Activated CD4-positive, alpha-beta T cell treated with anti-CD3 and anti-CD28 coated beads for 36 hours (primary cell): ENCODE results near the gene ITPR2. TPM values are rescaled to one million over a fixed set of nuclear protein-coding genes. Genes with fewer than 3 reads are reported as not detected.
"Not testable (repeated sequence)": the region's sequence is repeated elsewhere in the genome, so short reads cannot be mapped to it uniquely, and the experiment has no call there.

Experiments used
- ATAC-seq: fragments of 200-7000 bp; cut with Tn5 transposase; one replicate; pipeline ENCODE4 v1.10.0; 2021; ENCODE audit warnings: mild to moderate bottlenecking, moderate library complexity
- CTCF ChIA-PET: fragments of 350-600 bp; sonication (Branson Sonifier 250); formaldehyde crosslinking; loops from one replicate; lab custom pipeline; 2021; ENCODE audit warnings: antibody characterized with exemption; lab: Charles Lee
- POLR2A ChIA-PET: fragments of 350-600 bp; sonication (Branson Sonifier 250); formaldehyde crosslinking; loops from one replicate; lab custom pipeline; 2021; ENCODE audit warnings: antibody characterized with exemption, inconsistent platforms; lab: Charles Lee
- DNase-seq: peaks from one replicate; pipeline ENCODE4 v3.0.0-alpha.2; 2020
- H3K27ac Mint-ChIP-seq: one replicate; pipeline ENCODE4 v1.8.0; 2021; ENCODE audit warnings: mixed read lengths
- H3K27me3 Mint-ChIP-seq: one replicate; pipeline ENCODE4 v1.8.0; 2021; ENCODE audit warnings: mixed read lengths
- H3K36me3 Mint-ChIP-seq: one replicate; pipeline ENCODE4 v1.8.0; 2021; ENCODE audit warnings: low read depth, mixed read lengths
- H3K4me1 Mint-ChIP-seq: one replicate; pipeline ENCODE4 v1.8.0; 2021; ENCODE audit warnings: mixed read lengths
- H3K4me3 Mint-ChIP-seq: one replicate; pipeline ENCODE4 v1.8.0; 2021; ENCODE audit warnings: mild to moderate bottlenecking, moderate library complexity, mixed read lengths
- H3K9me3 Mint-ChIP-seq: one replicate; pipeline ENCODE4 v1.8.0; 2021; ENCODE audit warnings: low read depth, mixed read lengths
- intact Hi-C, 2 experiments: fragments of 100-400 bp; cut with DNase I in 1 of 2; cut with micrococcal nuclease in 1 of 2; formaldehyde crosslinking; loops; one replicate each; pipeline versions ENCODE4 v1.14.2 to v1.15.1; 2022 to 2024; cut with DNase I, micrococcal nuclease
- total RNA-seq, 2 experiments: library from RNA; stranded (reverse); gene quantifications; one replicate each; pipeline ENCODE4 v1.2.3, GENCODE V29; 2021

Gene ITPR2
- total RNA-seq, 2 experiments from 2014 or later = 27.3 to 28.6 TPM

DNA sequence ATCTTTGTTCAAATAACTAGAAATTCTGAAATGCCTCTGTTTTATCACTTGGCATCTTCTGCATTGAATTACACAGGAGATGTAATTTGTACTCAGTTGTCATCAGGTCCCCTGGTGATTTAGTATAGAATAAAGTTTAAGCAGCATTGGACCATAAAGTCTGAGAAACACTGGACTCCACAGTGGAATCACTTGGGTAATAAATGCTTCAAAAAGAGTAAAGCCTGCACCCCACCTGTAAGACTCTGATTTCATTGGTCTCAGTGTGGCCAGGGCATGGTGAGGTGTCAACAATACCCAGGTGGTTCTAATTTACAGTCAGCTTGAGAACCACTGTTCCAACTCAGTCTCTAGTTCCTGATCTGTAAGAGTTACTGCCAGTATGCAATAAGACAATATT is 148.9 kb downstream of the ITPR2 start:
- Mint-ChIP-seq H3K36me3 (peaks cover 46% of the 10 kb centered on the region), H3K27me3 (no peaks in the 10 kb centered on the region), H3K4me3 (no peak overlapping the region), H3K27ac (no peak overlapping the region), H3K4me1 (no peaks in the 10 kb centered on the region), H3K9me3 (no peaks in the 10 kb centered on the region)
- ChIA-PET CTCF (interaction anchor here (1.2 to 1.4 kb wide), 2 partner anchors 17 to 35 kb away, joined by 3 read pairs; no protein-coding TSS in a partner anchor), POLR2A (no interaction called here)
- no peak for DNase-seq
- intact Hi-C loops = no loop called here
- ATAC-seq = no peak

DNA sequence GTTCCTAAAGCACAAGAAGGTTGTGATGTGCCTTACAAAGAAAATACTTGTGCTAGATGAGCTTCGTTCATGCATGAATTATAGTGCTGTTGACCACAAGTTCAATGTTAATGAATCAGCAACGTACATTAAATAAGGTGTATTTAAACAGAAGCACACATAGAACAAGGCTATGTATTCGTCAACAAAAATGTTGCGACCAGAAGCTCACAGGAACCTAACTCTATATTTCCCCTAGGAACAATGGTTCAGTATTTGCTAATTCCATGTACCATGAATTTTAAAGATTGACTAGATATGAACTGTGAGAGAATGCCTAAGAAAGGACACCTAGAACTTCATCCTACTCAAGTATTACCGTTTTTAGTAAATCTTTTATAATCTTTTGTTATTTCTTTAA is 149.6 kb downstream of the ITPR2 start:
- H3K36me3 Mint-ChIP-seq = peaks cover 46% of the 10 kb centered on the region
- CTCF ChIA-PET = interaction anchor here (0.8 to 1.4 kb wide), 2 partner anchors 13 to 36 kb away, joined by 3 read pairs; no protein-coding TSS in a partner anchor
- DNase-seq = no peak
- no peaks in the 10 kb centered on the region for H3K27me3 Mint-ChIP-seq
- ATAC-seq = no peak
- intact Hi-C loops = no loop called here
- H3K4me1 Mint-ChIP-seq = no peaks in the 10 kb centered on the region
- H3K9me3 Mint-ChIP-seq = no peaks in the 10 kb centered on the region
- POLR2A ChIA-PET = no interaction called here
- no peak overlapping the region for H3K27ac Mint-ChIP-seq
- H3K4me3 Mint-ChIP-seq = no peak overlapping the region

DNA sequence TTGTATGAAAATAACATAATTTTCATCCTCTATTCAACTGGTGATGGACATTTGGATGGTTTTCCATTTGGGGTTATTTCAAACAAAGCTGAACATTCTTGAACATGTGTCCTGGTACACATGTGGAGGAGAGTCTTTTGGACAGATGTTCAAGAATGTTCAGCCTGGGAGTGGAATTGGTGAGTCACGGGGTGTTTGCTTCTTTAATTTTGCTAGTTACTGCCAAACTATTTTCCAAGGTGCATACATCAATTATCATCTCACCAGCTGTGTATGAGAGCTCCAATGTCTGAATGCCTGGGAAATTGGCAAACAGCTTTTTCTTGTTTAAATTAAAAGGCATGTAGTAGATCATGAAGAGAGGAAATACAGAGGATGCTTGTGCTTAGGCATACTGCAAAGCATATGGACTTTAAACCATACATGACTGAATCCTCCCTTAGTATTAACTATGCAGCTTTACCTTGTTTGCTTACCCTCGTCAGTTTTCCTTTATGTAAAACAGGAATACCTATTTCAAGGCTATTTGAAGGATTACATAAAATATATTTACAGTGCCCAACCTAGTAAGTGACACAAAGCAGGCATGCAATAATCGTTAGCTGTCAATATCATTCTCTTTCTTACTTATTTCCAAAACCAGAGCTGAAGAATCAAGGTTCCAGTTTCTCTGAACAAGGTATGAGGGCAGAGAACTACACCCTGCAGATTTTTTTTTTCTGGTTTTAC is 152.1 kb downstream of the ITPR2 start:
- peaks cover 44% of the 10 kb centered on the region for H3K36me3 Mint-ChIP-seq
- ATAC-seq (no peak), DNase-seq (no peak)
- H3K4me3 Mint-ChIP-seq = no peak overlapping the region
- ChIA-PET CTCF (interaction anchor here (0.6 to 1.1 kb wide), 2 partner anchors 12 to 21 kb away, joined by 4 read pairs; no protein-coding TSS in a partner anchor), POLR2A (no interaction called here)
- H3K27me3 Mint-ChIP-seq = no peaks in the 10 kb centered on the region
- H3K9me3 Mint-ChIP-seq = no peaks in the 10 kb centered on the region
- no peak overlapping the region for H3K27ac Mint-ChIP-seq
- intact Hi-C loops = no loop called here
- no peaks in the 10 kb centered on the region for H3K4me1 Mint-ChIP-seq

DNA sequence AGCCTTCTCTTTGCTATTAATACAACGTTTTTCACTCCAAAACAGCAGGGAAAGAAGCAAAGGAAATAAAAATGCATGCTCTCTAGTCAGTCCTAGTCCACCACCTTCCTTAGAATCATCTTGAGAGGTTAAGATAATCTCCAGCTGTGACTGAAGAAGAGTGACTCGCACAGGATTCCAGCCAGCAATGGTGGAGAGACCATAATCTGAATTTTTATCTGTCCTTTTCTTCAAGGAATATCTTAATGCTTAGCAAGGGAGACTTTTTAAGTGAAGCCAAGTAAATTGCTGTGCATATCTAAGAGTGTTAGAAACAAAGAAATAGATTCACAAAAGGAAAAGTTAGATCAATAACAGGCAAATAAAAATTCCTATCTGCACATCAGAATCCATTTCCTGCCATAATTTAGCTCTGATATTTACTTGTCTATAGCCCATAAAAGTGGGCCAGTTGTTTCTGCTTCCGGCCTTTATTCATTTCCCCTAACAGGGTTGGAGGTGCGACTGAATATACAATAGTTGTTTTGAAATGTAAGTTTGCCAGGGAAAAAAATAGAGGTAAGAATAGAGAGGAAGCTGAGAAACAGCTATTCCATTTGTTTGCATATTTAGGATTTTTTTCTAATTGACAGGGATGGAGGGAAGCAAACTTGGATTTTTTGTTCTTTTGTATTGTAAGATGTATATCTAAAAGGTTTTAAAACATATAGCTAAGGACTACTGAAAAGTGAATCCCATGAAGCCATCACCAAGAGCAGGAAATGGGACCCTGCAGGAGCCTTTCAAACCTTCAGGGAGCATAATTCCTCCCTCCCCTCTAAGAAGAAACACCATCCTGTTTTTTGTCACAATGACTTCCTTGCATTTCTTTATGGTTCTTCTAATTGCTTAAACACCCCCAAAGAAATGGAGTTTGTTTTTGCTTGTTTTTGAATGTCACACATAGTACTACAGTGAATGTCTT is 154.0 kb downstream of the ITPR2 start:
- Mint-ChIP-seq H3K36me3 (peaks cover 31% of the 10 kb centered on the region), H3K4me3 (no peak overlapping the region), H3K27ac (no peak overlapping the region), H3K9me3 (no peaks in the 10 kb centered on the region), H3K27me3 (no peaks in the 10 kb centered on the region), H3K4me1 (no peaks in the 10 kb centered on the region)
- ChIA-PET POLR2A (no interaction called here), CTCF (interaction anchor here (0.8 kb wide), 1 partner anchor 14 kb away, joined by 3 read pairs; no protein-coding TSS in a partner anchor)
- intact Hi-C loops = no loop called here
- no peak for ATAC-seq
- DNase-seq = no peak

DNA sequence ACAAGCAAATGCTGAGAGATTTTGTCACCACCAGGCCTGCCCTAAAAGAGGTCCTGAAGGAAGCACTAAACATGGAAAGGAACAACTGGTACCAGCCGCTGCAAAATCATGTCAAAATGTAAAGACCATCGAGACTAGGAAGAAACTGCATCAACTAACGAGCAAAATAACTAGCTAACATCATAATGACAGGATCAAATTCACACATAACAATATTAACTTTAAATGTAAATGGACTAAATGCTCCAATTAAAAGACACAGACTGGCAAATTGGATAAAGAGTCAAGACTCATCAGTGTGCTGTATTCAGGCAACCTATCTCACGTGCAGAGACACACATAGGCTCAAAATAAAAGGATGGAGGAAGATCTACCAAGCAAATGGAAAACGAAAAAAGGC is 161.5 kb downstream of the ITPR2 start:
- H3K9me3 Mint-ChIP-seq, intact Hi-C loops, DNase-seq, H3K4me1 Mint-ChIP-seq, H3K27ac Mint-ChIP-seq, H3K4me3 Mint-ChIP-seq, ATAC-seq, CTCF ChIA-PET, POLR2A ChIA-PET, H3K27me3 Mint-ChIP-seq: not testable (repeated sequence)
- peaks cover 22% of the 10 kb centered on the region for H3K36me3 Mint-ChIP-seq

DNA sequence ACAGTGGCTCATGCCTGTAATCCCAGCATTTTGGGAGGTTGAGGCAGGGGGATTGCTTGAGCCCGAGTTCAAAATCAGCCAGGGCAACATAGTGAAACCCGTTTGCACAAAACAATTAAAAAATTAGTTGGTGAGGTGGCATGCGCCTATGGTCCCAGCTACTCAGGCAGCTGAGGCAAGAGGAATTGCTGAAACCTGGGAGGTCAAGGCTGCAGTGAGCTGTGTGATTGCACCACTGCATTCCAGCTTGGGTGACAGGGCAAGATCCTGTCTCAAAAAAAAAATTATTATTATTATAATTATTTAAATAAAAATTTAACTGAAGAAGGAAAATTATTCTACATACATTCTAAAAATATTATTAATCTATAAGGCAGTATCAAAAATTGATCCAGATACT is 164.1 kb downstream of the ITPR2 start:
- POLR2A ChIA-PET = no interaction called here
- Mint-ChIP-seq H3K27ac (no peak overlapping the region), H3K4me1 (peaks cover 2% of the 10 kb centered on the region), H3K4me3 (no peak overlapping the region), H3K9me3 (peaks cover 3% of the 10 kb centered on the region), H3K36me3 (peaks cover 31% of the 10 kb centered on the region), H3K27me3 (no peaks in the 10 kb centered on the region)
- intact Hi-C loops = no loop called here
- ATAC-seq (no peak), DNase-seq (no peak)
- CTCF ChIA-PET = no interaction called here

DNA sequence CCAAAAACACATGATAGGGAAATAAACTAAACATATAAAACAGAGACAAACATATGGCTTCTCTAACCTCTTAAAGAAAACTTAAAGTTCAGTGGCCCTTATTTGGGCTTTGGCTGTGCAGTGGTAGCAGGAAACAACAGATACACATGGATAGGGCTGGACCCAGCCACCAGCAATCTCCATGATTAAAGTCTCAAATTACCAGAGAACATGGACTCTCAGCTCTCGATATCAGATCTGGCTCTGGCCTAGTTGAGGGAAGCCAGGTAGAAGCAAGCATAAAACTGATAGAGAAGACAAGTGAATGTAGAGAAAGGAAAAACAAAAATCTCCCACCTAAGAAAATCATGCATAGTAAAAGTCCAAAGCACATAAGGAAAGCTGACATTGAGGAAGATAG is 164.8 kb downstream of the ITPR2 start:
- no peak for DNase-seq
- ChIA-PET POLR2A (no interaction called here), CTCF (interaction anchor here (0.6 to 1.4 kb wide), 2 partner anchors 16 to 228 kb away, joined by 3 to 4 read pairs; no protein-coding TSS in a partner anchor)
- Mint-ChIP-seq H3K27ac (no peak overlapping the region), H3K4me1 (peaks cover 2% of the 10 kb centered on the region), H3K4me3 (no peak overlapping the region), H3K36me3 (peaks cover 36% of the 10 kb centered on the region), H3K9me3 (peaks cover 3% of the 10 kb centered on the region), H3K27me3 (no peaks in the 10 kb centered on the region)
- ATAC-seq = no peak
- intact Hi-C loops = no loop called here

DNA sequence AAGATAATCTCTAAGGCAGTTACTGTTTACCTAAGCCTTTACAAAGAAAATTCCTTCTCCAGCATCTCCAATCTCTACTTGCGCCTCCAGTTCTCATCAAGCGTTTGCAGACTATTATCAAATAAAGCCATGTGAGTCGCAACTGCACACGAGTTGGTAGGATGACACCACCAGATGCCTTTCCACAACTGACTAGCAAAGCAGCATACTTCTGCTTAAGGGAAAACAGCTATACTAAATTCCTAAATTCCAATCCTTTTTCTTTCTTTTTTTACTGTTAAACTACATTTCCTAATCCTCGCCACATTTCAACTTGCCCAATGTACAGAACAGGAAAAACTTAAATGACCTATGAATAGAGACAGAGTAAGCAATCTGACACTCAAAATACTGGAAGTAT is 166.7 kb downstream of the ITPR2 start:
- CTCF ChIA-PET = interaction anchor here (1.1 kb wide), 1 partner anchor 12 kb away, joined by 3 read pairs; no protein-coding TSS in a partner anchor

DNA sequence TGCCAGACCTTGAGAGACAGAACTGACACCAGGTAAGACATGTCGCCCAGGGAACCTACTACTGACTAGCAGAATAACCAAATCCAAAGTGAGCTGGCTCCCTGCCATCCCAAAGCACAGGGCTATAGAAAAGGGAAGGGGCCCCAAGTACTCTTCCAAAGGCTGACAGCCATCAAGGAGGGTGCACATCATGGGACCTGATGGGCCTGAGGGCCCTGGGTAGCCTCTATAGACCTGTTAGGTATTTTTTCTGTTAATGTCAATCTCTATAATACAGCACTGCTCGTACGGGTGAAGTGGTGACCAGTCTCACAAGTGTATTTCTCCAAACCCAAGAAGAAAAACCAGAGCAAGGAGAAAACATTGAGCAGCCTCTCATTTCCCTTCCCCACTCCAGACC is 171.6 kb downstream of the ITPR2 start:
- Mint-ChIP-seq H3K9me3 (no peaks in the 10 kb centered on the region), H3K4me3 (no peak overlapping the region), H3K36me3 (peaks cover 44% of the 10 kb centered on the region), H3K27ac (no peak overlapping the region), H3K4me1 (no peaks in the 10 kb centered on the region), H3K27me3 (no peaks in the 10 kb centered on the region)
- ATAC-seq (no peak), DNase-seq (no peak)
- POLR2A ChIA-PET = no interaction called here
- intact Hi-C loops = no loop called here
- CTCF ChIA-PET = no interaction called here

More for the DNA sequence above, 166.7 kb downstream of the ITPR2 start:
- POLR2A ChIA-PET = no interaction called here
- Mint-ChIP-seq H3K4me1 (peaks cover 2% of the 10 kb centered on the region), H3K4me3 (no peak overlapping the region), H3K36me3 (peaks cover 37% of the 10 kb centered on the region), H3K27ac (no peak overlapping the region), H3K27me3 (no peaks in the 10 kb centered on the region), H3K9me3 (no peaks in the 10 kb centered on the region)
- ATAC-seq = no peak
- no peak for DNase-seq
- intact Hi-C loops = no loop called here

DNA sequence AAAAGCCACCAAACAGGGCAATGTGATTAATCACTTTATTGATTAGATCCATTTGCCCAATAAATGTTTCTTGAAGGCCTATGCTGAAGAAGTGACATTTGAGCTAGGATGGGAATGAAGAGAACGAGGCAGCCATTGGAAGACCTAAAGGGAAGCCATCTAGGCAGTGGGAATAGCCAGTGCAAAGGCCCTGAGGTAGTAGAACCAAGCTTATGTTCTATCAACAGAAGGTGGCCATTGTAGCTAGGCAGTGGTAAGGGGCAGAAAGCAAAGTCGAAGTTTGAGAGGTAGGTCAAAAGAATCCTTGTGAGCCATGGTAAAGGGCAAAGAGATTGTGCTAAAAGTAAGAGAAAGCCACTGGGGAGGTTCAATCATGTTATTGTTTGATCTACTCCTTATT is 173.1 kb downstream of the ITPR2 start:
- H3K36me3 Mint-ChIP-seq = peaks cover 47% of the 10 kb centered on the region
- ChIA-PET CTCF (interaction anchor here (0.7 to 1.1 kb wide), 4 partner anchors 12 to 551 kb away, joined by 3 read pairs; no protein-coding TSS in a partner anchor), POLR2A (no interaction called here)
- DNase-seq = no peak
- intact Hi-C loops = no loop called here
- ATAC-seq = no peak
- no peaks in the 10 kb centered on the region for H3K9me3 Mint-ChIP-seq
- no peaks in the 10 kb centered on the region for H3K27me3 Mint-ChIP-seq
- H3K4me1 Mint-ChIP-seq = no peaks in the 10 kb centered on the region
- no peak overlapping the region for H3K4me3 Mint-ChIP-seq
- no peak overlapping the region for H3K27ac Mint-ChIP-seq

DNA sequence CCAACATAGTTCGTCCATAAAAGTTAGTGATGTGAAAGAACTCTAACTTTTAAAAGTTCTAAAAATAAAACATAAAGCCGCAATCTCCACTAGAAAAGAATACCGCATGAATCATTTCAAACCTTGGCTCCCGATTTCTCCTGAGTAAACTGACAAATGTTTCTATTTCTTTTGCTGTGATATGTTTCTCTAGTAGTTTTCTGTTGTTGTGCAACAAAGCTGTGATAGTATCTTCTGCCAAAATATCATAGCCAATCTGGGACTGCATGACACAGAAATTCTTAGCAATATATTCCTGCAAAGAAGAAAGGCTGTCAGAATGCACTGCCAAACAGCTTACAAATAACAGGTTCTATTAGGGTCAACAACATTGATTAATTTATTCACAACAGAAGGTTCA is 174.0 kb downstream of the ITPR2 start:
- no peak for DNase-seq
- Mint-ChIP-seq H3K27me3 (no peaks in the 10 kb centered on the region), H3K9me3 (no peaks in the 10 kb centered on the region), H3K4me1 (no peaks in the 10 kb centered on the region), H3K4me3 (no peak overlapping the region), H3K27ac (no peak overlapping the region), H3K36me3 (peaks cover 51% of the 10 kb centered on the region)
- no peak for ATAC-seq
- intact Hi-C loops = no loop called here
- ChIA-PET POLR2A (no interaction called here), CTCF (interaction anchor here (0.7 to 1.1 kb wide), 3 partner anchors 11 to 550 kb away, joined by 3 read pairs; no protein-coding TSS in a partner anchor)
